Smooth muscle cell (in vitro differentiated cells): Measurements from ENCODE around the gene SLC4A1. TPM values are rescaled to one million over a fixed set of nuclear protein-coding genes. Genes with fewer than 3 reads are reported as not detected.
A peak's percentile ranks its signal among the peaks of the same experiment; 100 is the strongest.

Experiments used
- DNase-seq: peaks from one replicate; lab custom pipeline; 2025; ENCODE audit not compliant: unreplicated experiment; lab: John Stamatoyannopoulos, UW
- H2AFZ ChIP-seq: fragments of 200-600 bp; sonication (generic); 2 replicates; pipeline ENCODE4 v1.6.0; 2016; ENCODE audit warnings: antibody characterized with exemption, low read depth, mild to moderate bottlenecking
- H3F3A ChIP-seq: fragments of 200-600 bp; sonication (generic); 2 replicates; pipeline ENCODE4 v1.6.0; 2017; ENCODE audit warnings: antibody characterized with exemption, low read depth
- H3K27ac ChIP-seq: fragments of 200-600 bp; sonication (generic); 2 replicates; pipeline ENCODE4 v1.5.1; 2016; ENCODE audit warnings: low read depth, mild to moderate bottlenecking
- H3K27me3 ChIP-seq: fragments of 200-600 bp; sonication (generic); 2 replicates; pipeline ENCODE4 v1.6.1; 2016; ENCODE audit warnings: low read depth, mild to moderate bottlenecking
- H3K36me3 ChIP-seq: fragments of 200-600 bp; sonication (generic); 2 replicates; pipeline ENCODE4 v1.5.1; 2016; ENCODE audit warnings: low read depth
- H3K4me1 ChIP-seq: fragments of 200-600 bp; sonication (generic); 2 replicates; pipeline ENCODE4 v1.5.1; 2016; ENCODE audit warnings: low read depth
- H3K4me2 ChIP-seq: fragments of 200-600 bp; sonication (generic); 2 replicates; pipeline ENCODE4 v1.6.0; 2016; ENCODE audit warnings: mild to moderate bottlenecking
- H3K4me3 ChIP-seq: fragments of 200-600 bp; sonication (generic); 2 replicates; pipeline ENCODE4 v1.5.1; 2016; ENCODE audit warnings: mild to moderate bottlenecking
- H3K79me2 ChIP-seq: fragments of 200-600 bp; sonication (generic); 2 replicates; pipeline ENCODE4 v1.6.0; 2016; ENCODE audit warnings: low read depth, mild to moderate bottlenecking
- H3K9ac ChIP-seq: fragments of 200-600 bp; sonication (generic); 2 replicates; pipeline ENCODE4 v1.6.0; 2016; ENCODE audit warnings: low read depth
- H3K9me3 ChIP-seq: fragments of 200-600 bp; sonication (generic); replicated peaks from 2 replicates; pipeline ENCODE4 v1.5.1; 2016; ENCODE audit warnings: low read depth
- H4K20me1 ChIP-seq: fragments of 200-600 bp; sonication (generic); 2 replicates; pipeline ENCODE4 v1.6.0; 2016; ENCODE audit warnings: low read depth
- WGBS: methylation state at CpG from one replicate; pipeline ENCODE4 v1.1.7; 2016; ENCODE audit warnings: low lambda C conversion rate; 5-methylcytosine and 5-hydroxymethylcytosine counted together
- polyA plus RNA-seq: library from polyadenylated mRNA; unstranded; fragments of >200 nt; fragmentation: Nextera tagmentation; extraction: Ambion mirVana; gene quantifications from 2 replicates; pipeline ENCODE4 v1.2.1, GENCODE V29; 2016
- total RNA-seq: library from RNA; depleted of rRNA; stranded (reverse); fragments of >200 nt; gene quantifications from 2 replicates; pipeline ENCODE4 v1.2.3, GENCODE V29; 2014
- TF ChIP-seq, protein P1 (sequence below): fragments of 200-600 bp; sonication (generic); IDR thresholded peaks from 2 replicates; pipeline ENCODE4 v1.5.1; 2017; ENCODE audit warnings: borderline replicate concordance, mild to moderate bottlenecking, antibody characterized with exemption; ENCODE audit not compliant: insufficient read depth, poor library complexity, severe bottlenecking

The SLC4A1 gene
- total and polyA plus RNA-seq, 2 experiments from 2014 or later, result not detected

DNA sequence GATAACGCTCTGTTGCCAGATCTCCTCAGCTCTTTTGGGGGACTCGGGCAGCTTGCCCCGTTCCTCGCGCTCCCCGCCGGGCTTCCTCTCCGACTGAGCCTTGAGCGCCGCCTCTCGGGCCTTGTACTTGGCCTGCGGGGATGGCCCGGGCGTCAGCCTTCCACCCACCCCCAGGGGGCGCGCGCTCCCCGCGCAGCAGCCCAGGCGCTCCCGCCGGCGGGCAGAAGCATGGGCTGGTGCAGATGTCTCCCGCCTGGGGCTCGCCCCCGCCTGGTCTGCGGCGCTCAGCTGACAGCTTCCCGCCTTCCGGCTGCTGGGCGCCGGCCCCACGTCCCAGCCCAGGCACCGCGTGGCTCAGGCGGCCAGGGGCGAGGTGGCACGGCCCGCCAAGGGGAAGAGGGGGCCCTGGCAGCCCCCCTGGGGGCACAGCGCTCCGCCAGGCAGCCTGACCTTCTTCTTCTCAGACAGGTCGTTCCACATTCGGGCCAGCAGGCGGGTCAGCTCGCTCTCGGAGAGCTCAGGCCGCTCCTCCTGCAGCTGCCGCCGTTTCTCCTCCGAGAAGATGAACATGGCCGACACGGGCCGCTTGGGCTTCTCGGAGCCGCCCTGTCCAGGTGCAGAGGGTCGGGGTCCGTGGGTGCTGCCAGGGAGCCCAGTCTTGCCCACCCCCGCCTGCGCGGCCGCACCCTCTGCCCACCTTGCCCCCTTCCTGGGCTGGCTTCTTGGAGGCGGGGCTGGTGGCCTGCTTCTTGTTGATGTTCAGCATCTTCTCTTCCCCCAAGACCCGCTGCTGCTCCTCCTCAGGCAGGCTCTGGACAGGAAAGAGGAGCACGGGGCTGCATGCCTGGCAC lies 57.4 kb downstream of the SLC4A1 start:
- H3K9me3 ChIP-seq, result no peaks in the 10 kb centered on the region
- H3K36me3 ChIP-seq, result peaks cover 5% of the 10 kb centered on the region
- DNase-seq, result peak; percentile 73
- WGBS, result 46% methylated on average over 56 of the region's 64 CpGs
- peaks cover 18% of the 10 kb centered on the region for H4K20me1 ChIP-seq
- H3F3A ChIP-seq, result peaks cover 12% of the 10 kb centered on the region
- no peaks in the 10 kb centered on the region for H3K27me3 ChIP-seq
- peak overlapping the region; percentile 48 for H3K4me2 ChIP-seq
- H2AFZ ChIP-seq, result no peak overlapping the region
- H3K9ac ChIP-seq, result no peak overlapping the region
- TF ChIP-seq, protein P1, sequence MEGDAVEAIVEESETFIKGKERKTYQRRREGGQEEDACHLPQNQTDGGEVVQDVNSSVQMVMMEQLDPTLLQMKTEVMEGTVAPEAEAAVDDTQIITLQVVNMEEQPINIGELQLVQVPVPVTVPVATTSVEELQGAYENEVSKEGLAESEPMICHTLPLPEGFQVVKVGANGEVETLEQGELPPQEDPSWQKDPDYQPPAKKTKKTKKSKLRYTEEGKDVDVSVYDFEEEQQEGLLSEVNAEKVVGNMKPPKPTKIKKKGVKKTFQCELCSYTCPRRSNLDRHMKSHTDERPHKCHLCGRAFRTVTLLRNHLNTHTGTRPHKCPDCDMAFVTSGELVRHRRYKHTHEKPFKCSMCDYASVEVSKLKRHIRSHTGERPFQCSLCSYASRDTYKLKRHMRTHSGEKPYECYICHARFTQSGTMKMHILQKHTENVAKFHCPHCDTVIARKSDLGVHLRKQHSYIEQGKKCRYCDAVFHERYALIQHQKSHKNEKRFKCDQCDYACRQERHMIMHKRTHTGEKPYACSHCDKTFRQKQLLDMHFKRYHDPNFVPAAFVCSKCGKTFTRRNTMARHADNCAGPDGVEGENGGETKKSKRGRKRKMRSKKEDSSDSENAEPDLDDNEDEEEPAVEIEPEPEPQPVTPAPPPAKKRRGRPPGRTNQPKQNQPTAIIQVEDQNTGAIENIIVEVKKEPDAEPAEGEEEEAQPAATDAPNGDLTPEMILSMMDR, result peak; percentile 95
- H3K4me1 ChIP-seq, result peaks cover 4% of the 10 kb centered on the region
- H3K79me2 ChIP-seq, result no peaks in the 10 kb centered on the region
- H3K4me3 ChIP-seq, result no peak overlapping the region
- H3K27ac ChIP-seq, result no peak overlapping the region

DNA sequence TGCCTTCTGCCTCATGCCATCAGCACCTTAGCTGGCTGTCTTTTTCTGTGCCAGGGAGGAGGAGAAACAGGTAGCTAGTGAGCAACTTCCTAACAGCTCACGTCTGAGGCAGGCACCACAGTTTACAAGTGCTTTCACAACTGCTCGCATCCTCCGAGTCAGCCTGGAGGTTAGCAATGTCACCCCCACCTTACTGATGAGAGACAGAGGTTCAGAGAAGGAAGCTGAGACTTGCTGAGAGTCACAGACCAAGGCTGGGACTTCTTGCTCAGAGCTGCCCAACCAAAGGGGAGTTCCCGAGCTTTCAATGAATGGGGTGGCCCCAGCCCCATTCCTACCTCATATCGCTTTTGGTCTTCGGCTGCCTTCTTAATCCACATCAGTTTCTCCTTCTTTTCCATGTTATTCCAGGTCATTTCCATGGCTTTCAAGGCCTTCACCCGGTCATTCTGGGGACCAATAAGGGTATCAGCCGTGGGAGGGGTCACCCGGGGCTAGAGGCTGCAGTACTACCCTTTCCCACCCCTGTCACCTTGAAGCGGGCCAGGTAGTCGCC lies 58.1 kb downstream of the SLC4A1 start:
- no peak for DNase-seq
- peaks cover 17% of the 10 kb centered on the region for H3F3A ChIP-seq
- 89% methylated on average over 11 of the region's 11 CpGs for WGBS
- H3K79me2 ChIP-seq, result no peaks in the 10 kb centered on the region
- TF ChIP-seq, protein P1, result no peak
- H3K4me3 ChIP-seq, result no peak overlapping the region
- no peak overlapping the region for H3K27ac ChIP-seq
- no peak overlapping the region for H3K9ac ChIP-seq
- H4K20me1 ChIP-seq, result peaks cover 15% of the 10 kb centered on the region
- peaks cover 5% of the 10 kb centered on the region for H3K36me3 ChIP-seq
- no peak overlapping the region for H2AFZ ChIP-seq
- H3K4me1 ChIP-seq, result peaks cover 4% of the 10 kb centered on the region
- no peaks in the 10 kb centered on the region for H3K27me3 ChIP-seq
- H3K9me3 ChIP-seq, result no peaks in the 10 kb centered on the region
- H3K4me2 ChIP-seq, result no peak overlapping the region

DNA sequence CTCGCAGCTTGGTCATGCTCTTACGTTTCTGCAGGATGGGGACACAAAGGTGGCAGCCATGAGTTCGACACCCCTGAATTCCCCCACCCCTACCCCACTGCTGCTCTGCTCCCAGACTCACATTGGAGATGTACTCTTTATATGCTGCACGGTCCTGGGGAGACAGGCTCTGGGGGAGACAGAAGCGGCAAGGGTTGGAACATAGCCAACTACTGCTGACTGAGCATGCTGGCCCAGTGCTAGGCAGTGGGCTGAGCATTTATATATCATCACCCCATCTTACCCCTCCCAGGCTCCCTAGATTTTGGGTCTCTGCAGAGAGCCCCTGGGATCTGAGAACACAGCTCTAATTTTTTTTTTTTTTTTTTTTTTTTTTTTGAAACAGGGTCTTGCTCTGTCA lies 60.2 kb downstream of the SLC4A1 start:
- no peak overlapping the region for H3K9ac ChIP-seq

More for the DNA sequence above, 60.2 kb downstream of the SLC4A1 start:
- H3K4me3 ChIP-seq, result no peak overlapping the region
- no peaks in the 10 kb centered on the region for H3K79me2 ChIP-seq
- H3F3A ChIP-seq, result peaks cover 17% of the 10 kb centered on the region
- H3K9me3 ChIP-seq, result no peaks in the 10 kb centered on the region
- no peaks in the 10 kb centered on the region for H3K27me3 ChIP-seq
- H2AFZ ChIP-seq, result no peak overlapping the region
- H3K36me3 ChIP-seq, result peaks cover 5% of the 10 kb centered on the region
- no peak overlapping the region for H3K27ac ChIP-seq
- TF ChIP-seq, protein P1, result no peak
- DNase-seq, result no peak
- no peak overlapping the region for H3K4me2 ChIP-seq
- H4K20me1 ChIP-seq, result peaks cover 15% of the 10 kb centered on the region
- WGBS, result 99% methylated on average over 5 of the region's 5 CpGs
- peaks cover 4% of the 10 kb centered on the region for H3K4me1 ChIP-seq
